ENCODE measurements around the gene TMEM150C. TPM values are rescaled to one million over a fixed set of nuclear protein-coding genes. Genes with fewer than 3 reads are reported as not detected.
"Not testable (repeated sequence)": the region's sequence is repeated elsewhere in the genome, so short reads cannot be mapped to it uniquely, and the experiment has no call there.

Gene TMEM150C
- total and polyA plus RNA-seq, 8 donors = 1.0 to 8.7 (median 3.0) TPM

DNA sequence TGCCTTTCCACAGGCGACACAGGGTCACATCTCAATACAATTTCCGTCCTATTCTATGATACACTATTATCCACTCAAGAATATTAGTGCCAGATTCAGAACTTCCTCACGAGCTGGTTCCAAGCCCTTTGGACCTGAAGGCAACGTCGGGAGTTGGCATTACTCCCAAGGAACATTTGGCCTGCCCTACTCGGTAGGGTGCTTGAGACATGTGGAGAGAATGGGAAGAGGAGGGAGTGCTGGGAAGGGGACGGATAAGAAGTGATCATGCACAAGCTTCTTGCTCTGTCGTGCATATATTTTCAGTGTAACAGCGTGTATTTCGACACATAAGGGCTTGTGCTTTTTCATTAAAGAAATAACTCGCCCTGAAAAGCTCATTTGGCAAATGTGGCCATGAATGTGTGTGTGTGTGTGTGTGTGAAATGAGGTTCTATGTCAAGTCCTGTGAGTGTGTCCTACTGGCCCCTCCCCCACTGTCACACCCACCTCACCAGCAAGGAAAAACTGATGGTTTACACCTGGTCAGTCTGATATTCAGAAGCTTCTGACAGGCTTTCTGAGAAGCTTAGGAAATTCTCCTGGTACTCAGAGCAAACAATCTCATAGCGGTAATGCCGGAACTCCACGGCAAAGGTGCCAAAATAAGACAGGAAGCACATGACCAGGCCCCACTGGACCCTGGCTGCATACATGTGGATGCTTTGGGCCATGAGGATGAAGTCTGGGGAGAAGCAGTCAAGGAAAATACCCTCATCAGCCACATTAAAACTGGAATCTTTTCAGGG is 76.6 kb downstream of the TMEM150C start:
- H3K27me3 ChIP-seq = no peaks in the 10 kb centered on the region
- intact Hi-C loops (cut with DNase I) = no loop called here
- no peaks in the 10 kb centered on the region for H3K9me3 ChIP-seq
- no peak for FAIRE-seq
- TF ChIP-seq, protein P1, sequence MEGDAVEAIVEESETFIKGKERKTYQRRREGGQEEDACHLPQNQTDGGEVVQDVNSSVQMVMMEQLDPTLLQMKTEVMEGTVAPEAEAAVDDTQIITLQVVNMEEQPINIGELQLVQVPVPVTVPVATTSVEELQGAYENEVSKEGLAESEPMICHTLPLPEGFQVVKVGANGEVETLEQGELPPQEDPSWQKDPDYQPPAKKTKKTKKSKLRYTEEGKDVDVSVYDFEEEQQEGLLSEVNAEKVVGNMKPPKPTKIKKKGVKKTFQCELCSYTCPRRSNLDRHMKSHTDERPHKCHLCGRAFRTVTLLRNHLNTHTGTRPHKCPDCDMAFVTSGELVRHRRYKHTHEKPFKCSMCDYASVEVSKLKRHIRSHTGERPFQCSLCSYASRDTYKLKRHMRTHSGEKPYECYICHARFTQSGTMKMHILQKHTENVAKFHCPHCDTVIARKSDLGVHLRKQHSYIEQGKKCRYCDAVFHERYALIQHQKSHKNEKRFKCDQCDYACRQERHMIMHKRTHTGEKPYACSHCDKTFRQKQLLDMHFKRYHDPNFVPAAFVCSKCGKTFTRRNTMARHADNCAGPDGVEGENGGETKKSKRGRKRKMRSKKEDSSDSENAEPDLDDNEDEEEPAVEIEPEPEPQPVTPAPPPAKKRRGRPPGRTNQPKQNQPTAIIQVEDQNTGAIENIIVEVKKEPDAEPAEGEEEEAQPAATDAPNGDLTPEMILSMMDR (IDR thresholded peaks at IDR 0.05) = no peak
- H3K4me1 ChIP-seq = no peaks in the 10 kb centered on the region
- H3K36me3 ChIP-seq = no peaks in the 10 kb centered on the region
- ATAC-seq = no peak
- no peak overlapping the region for H3K4me3 ChIP-seq
- DNase-seq = no peak
- WGBS, 2 donors = 69 to 70% methylated on average over 14 of the region's 14 CpGs
- H3K27ac ChIP-seq = no peak overlapping the region

DNA sequence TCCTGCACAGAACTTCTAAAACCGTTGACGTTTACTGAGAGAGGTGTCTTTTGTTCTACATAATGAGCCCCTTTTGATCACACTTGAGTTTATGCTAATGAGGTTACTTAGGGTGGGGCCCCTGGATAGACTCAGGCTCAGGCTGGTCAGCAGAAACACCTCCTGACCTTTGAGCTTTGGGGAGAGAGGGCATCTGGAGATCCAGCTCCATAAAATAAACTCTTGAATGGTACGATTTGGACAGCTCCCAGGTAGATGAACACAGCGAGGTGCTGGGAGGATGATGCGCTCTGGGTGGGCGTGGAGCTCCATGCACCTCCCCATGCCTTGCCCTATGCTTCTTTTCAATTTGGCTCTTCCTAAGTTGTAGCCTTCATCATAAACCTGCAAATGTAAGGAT is 79.4 kb downstream of the TMEM150C start:
- no peak for FAIRE-seq
- Histone ChIP-seq H3K4me1 (no peaks in the 10 kb centered on the region), H3K36me3 (no peaks in the 10 kb centered on the region), H3K9me3 (no peaks in the 10 kb centered on the region), H3K4me3 (no peak overlapping the region), H3K27me3 (no peaks in the 10 kb centered on the region), H3K27ac (no peak overlapping the region)
- no peak for ATAC-seq
- TF ChIP-seq, protein P1 (IDR thresholded peaks at IDR 0.05) = no peak
- 67 to 88% methylated on average over 6 of the region's 6 CpGs for WGBS, 2 donors
- intact Hi-C loops (cut with DNase I) = no loop called here
- no peak for DNase-seq

DNA sequence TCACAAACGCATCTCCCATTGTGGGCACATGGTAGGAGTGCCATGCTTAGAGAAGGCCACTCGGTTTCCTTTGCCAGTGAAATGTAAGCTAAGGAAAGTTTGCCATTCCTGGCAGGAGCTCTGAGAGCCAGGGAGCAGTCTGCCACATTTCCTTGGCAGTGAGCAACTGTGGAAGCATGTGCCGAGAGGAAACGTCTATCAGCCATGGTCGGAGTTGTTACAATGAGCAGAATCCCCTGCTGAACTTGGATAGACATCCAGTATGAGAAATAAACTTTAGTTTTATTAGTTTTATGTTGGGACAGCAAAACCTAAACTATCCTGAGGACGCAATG is 80.3 kb downstream of the TMEM150C start:
- TF ChIP-seq, protein P1 (IDR thresholded peaks at IDR 0.05) = no peak
- Histone ChIP-seq H3K27me3 (no peaks in the 10 kb centered on the region), H3K9me3 (no peaks in the 10 kb centered on the region), H3K4me1 (no peaks in the 10 kb centered on the region), H3K27ac (no peak overlapping the region), H3K4me3 (no peak overlapping the region), H3K36me3 (no peaks in the 10 kb centered on the region)
- DNase-seq = no peak
- intact Hi-C loops (cut with DNase I) = no loop called here
- WGBS, 2 donors = 82 to 84% methylated on average over 6 of the region's 6 CpGs
- no peak for FAIRE-seq
- no peak for ATAC-seq

DNA sequence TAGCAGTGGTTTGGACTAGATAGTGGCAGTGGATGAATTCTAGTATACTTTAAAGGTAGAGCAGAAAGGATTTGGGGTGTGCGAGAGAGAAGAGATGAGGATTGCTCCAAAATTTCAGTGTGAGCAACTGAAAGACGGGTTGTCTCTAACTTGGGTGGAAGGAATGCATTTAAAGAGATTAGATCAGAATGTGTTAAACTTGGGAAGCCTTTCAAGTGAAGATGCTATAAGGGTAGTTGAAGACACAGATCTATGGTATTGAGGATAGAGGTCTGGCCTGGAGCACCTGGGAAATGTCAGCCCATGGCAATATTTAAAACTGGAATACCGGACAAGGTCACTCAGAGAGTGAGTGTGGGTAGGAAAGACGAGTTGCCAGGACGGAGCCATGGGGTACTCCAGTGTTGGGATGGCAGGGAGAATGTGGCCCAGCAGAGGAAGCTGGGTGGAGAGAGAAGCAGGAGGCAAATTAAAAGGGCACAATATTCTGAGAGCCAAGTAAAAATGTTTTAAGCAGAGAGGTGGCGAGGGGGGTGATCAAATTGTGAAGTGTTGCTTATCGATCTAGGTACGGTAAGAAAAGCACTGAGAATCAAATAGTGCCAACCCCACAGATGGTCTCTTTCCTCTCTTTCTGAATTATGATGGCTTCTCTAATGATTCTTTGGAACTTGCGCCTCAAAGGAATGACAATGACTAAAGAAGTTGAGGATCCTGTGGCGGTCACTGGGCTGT is 80.8 kb downstream of the TMEM150C start:
- Histone ChIP-seq H3K9me3 (no peaks in the 10 kb centered on the region), H3K4me3 (no peak overlapping the region), H3K4me1 (no peaks in the 10 kb centered on the region), H3K36me3 (no peaks in the 10 kb centered on the region), H3K27me3 (no peaks in the 10 kb centered on the region), H3K27ac (no peak overlapping the region)
- intact Hi-C loops (cut with DNase I) = no loop called here
- FAIRE-seq (no peak), DNase-seq (no peak), ATAC-seq (no peak)
- 88 to 94% methylated on average over 10 of the region's 10 CpGs for WGBS, 2 donors
- TF ChIP-seq, protein P1 (IDR thresholded peaks at IDR 0.05) = no peak

DNA sequence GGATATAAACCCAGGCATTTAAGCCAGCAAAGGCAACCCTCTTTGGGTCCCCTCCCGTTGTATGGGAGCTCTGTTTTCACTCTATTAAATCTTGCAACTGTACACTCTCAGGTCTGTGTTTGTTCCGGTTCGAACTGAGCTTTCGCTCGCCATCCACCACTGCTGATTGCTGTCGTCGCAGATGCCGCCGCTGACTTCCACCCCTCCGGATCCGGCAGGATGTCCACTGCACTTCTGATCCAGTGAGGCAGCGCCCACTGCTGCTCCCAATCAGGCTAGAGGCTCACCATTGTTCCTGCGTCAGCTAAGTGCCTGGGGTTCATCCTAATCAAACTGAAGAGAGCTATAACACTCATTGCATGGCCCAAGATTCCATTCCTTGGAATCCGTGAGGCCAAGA is 82.2 kb downstream of the TMEM150C start:
- no peaks in the 10 kb centered on the region for H3K9me3 ChIP-seq
- H3K27ac ChIP-seq = no peak overlapping the region
- intact Hi-C loops (cut with DNase I) = no loop called here
- WGBS, 2 donors = 94 to 98% methylated on average over 14 of the region's 14 CpGs
- H3K4me3 ChIP-seq = no peak overlapping the region
- no peaks in the 10 kb centered on the region for H3K27me3 ChIP-seq
- H3K4me1 ChIP-seq = no peaks in the 10 kb centered on the region
- DNase-seq = no peak
- no peaks in the 10 kb centered on the region for H3K36me3 ChIP-seq
- no peak for ATAC-seq
- TF ChIP-seq, protein P1 (IDR thresholded peaks at IDR 0.05) = no peak
- no peak for FAIRE-seq

DNA sequence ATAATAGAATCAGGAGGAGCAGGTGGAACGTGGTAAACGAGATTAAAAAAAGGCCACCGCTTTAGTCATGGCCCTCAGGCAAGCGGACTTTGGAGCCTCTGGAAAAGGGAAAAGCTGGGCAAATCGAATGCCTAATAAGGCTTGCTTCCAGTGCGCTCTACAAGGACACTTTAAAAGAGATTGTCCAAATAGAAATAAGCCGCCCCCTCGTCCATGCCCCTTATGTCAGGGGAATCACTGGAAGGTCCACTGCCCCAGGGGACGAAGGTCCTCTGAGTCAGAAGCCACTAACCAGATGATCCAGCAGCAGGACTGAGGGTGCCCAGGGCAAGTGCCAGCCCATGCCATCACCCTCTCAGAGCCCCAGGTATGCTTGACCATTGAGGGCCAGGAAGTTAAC is 84.3 kb downstream of the TMEM150C start:
- peak in 2 of 6 donors; percentile 19 to 27 for DNase-seq
- ATAC-seq; FAIRE-seq; intact Hi-C loops (cut with DNase I); H3K36me3 ChIP-seq; H3K9me3 ChIP-seq; H3K27me3 ChIP-seq; H3K4me3 ChIP-seq; H3K27ac ChIP-seq; H3K4me1 ChIP-seq: not testable (repeated sequence)
- 38 to 42% methylated on average over 9 of the region's 9 CpGs for WGBS, 2 donors

DNA sequence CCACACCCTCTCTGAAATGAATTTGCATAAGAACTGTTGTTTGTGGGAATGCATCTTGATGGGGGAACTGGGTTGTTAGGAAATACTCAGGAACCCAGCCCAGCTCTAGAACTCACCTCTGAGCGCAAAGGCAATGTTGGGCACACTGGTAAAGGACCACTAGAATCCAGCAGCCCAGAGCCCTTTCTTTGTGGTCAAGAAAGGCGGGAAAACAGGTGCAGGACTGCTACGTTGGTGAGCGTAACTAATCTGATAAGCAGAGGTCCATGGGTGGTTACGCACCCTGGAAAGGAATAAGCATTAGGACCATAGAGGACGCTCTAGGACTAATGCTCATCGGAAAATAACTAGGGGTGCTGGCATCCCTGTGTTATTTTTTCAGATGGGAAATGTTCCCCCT is 85.9 kb downstream of the TMEM150C start:
- H3K27ac ChIP-seq; H3K9me3 ChIP-seq; H3K4me3 ChIP-seq; H3K4me1 ChIP-seq; H3K36me3 ChIP-seq; H3K27me3 ChIP-seq; DNase-seq; intact Hi-C loops (cut with DNase I); FAIRE-seq; ATAC-seq: not testable (repeated sequence)
- 91 to 94% methylated on average over 7 of the region's 7 CpGs for WGBS, 2 donors
